HL-60/S4 treated with phorbol 12-myristate 13-acetate at 8.2 ng/mL for 4 days and 3 days (cell line): ENCODE results near the gene PPP1R3A.
"Not testable (repeated sequence)": the region's sequence is repeated elsewhere in the genome, so short reads cannot be mapped to it uniquely, and the experiment has no call there.

Experiments
- in situ Hi-C: fragments of 300-500 bp; cut with MboI; formaldehyde crosslinking; loops from 2 replicates; pipeline ENCODE4 v1.15.0; 2022; ENCODE audit warnings: low sequenced_read_pairs

Gene PPP1R3A

DNA sequence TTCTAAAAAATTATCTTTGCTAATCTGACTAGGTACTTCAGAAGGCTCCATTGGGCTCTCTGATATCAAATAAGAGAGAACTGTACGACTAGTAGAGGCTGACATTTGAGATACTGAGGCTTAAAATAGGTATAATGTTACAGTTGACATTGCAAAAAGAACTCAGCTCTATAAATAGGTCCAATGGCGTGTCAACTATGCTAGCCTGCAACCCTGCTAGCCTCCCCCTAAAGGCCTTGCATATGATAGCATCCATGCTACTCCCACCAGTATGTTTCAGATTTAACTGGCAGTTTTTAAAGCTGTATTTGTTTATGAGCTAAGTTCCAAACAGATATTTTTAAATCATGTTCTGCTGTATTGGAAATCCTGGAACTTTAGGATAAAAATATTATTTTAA is at the start of gene PPP1R3A:
TSS of gene PPP1R3A (minus strand) at position 64 of the 400 bp plus-strand sequence. CDS start at position 51, 13 bp downstream.
- in situ Hi-C loops, result no loop called here

- in situ Hi-C loops, result no loop called here
These were observed 44.5 kb upstream of the PPP1R3A start for GRCh38 chr7:113963356-113963755.

DNA sequence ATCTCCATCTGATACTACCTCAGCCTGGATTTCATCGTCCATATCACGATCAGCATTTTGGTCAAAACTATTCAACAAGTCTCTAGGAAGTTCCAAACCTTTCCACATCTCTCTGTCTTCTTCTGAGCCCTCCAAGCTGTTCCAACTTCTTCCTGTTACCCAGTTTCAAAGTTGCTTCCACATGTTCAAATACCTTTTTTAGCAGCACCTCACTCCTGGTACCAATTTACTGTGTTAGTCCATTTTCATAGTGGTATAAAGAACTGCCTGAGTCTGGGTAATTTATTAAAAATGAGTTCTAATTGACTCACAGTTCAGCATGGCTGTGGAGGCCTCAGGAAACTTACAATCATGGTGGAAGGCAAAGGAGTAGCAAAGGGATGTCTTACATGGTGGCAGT is 41.1 kb upstream of the PPP1R3A start:
- in situ Hi-C loops, result no loop called here

DNA sequence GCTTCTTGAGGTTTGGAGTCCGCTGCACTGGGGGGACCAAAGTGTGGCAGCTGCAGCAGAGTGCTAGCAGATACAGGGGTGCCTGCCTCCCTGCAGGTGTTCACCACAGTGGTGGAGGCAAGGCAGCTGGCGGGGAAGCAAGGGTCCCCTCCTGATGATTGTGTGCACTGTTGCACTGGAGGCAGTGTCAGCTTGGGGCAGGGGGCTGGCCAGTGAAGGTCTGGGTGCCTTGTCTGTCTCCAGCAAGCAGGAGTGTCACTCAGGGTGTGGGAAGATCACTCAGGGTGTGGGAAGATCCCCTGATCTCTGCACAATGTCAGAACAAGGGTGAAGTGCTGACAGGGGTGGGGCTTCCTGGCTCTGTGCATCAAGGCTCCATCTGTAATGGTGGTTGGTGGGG is 36.3 kb upstream of the PPP1R3A start:
- in situ Hi-C loops, result no loop called here

DNA sequence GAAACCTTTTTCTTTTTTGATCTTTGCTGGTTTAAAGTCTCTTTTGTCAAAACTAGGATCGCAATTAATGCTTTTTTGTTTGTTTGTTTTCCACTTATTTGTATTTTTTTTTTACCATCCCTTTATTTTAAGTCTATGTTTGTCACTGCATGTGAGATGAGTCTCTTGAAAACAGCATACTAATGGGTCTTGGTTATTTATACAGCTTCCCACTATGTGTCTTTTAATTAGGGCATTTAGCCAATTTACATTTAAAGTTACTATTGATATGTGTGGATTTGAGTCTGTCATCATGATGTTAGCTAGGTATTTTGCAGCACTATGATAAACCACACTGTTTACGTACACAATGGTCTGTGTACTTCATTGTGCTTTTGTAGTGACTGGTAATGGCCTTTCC is 34.7 kb upstream of the PPP1R3A start:
- in situ Hi-C loops, result no loop called here

GRCh38 chr7:113945018-113945938 is 26.5 kb upstream of the PPP1R3A start:
- in situ Hi-C loops, result no loop called here

GRCh38 chr7:113936982-113937381 is 18.2 kb upstream of the PPP1R3A start:
- in situ Hi-C loops, result no loop called here

DNA sequence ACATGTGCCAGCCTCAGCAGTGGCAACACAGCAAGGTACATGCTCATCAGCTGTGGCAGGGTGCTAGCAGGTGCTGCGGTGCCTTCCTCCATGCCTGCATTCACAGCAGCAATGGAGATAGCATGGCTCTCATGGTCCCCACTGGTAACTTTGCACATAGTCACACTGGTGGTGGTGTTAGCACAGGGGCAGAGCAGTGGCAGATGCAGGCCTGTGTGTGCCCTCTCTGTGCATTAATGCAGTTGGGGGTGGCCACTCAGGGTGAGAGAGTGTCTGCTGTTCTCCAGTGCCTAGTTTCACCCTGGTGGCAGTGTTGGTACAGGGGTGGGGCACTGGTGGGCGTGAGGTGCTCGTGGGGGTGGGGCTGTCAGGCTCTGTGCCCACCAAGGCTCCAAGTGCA is 17.7 kb upstream of the PPP1R3A start:
- in situ Hi-C loops, result no loop called here

GRCh38 chr7:113929389-113929788 is 10.6 kb upstream of the PPP1R3A start:
- in situ Hi-C loops, result not testable (repeated sequence)

GRCh38 chr7:113928112-113928511 is 9.3 kb upstream of the PPP1R3A start:
- in situ Hi-C loops, result no loop called here

- in situ Hi-C loops, result no loop called here
These were observed 3.2 kb upstream of the PPP1R3A start for GRCh38 chr7:113922049-113922448.

GRCh38 chr7:113921363-113921762 is 2.6 kb upstream of the PPP1R3A start:
- in situ Hi-C loops, result no loop called here

GRCh38 chr7:113917840-113918239 is 969 bp downstream of the PPP1R3A start:
- in situ Hi-C loops, result no loop called here

DNA sequence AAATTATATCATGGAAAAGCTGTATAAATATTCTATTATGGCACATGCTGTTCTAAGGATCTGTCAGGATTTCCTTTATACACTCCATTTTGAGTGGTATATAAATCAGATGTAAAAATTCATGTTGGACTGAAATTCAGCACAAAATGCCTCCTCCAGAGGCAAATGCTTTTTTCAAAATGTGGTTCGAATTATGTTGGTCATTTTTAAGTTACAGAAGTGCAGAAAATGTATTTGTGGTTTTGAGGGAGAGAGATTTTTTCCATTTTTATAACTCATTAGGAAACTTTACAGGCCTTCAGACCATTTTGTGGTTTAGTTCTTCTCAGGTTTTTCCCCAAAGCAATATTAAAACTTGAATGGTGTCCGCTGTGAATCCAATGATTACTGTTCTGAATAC is 2.9 kb downstream of the PPP1R3A start:
- in situ Hi-C loops, result no loop called here

DNA sequence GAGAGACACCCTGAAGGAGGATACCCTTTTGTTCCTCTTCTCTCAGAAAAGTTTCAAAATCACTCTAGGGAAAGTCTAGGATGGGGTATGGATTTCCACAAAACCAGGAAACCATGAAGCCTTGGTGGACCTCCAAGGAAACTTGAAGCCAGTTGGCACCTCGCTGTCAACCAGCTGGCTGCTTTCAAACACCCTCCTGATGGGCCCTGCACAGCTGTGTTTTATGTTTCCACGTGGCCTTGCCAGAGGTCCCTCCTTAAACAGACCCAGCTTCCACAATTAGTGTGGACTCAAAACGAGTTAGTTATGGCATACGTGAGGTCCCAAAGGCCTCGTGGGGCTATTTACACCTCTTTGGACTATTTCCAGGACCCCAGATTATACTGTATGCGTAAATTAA is 5.9 kb downstream of the PPP1R3A start:
- in situ Hi-C loops, result no loop called here

DNA sequence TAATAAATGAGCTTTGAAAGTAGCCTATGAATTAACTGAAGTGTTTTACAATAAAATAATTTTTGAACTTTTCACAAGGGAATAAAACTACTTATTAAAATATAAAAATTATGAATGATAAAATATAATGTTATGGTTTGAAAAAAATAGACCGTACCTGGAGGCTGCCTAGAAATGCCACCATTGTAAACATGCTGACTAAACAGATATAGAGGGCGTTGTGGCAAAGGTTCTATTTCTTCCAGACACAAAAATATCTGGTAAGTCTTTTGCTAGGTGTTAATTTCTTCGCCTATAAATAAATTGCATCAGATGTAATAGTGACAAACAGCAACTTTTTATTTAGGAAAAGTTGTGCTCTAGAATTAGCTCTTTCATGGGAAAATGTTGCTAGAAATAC is 11.2 kb downstream of the PPP1R3A start:
- in situ Hi-C loops, result no loop called here

DNA sequence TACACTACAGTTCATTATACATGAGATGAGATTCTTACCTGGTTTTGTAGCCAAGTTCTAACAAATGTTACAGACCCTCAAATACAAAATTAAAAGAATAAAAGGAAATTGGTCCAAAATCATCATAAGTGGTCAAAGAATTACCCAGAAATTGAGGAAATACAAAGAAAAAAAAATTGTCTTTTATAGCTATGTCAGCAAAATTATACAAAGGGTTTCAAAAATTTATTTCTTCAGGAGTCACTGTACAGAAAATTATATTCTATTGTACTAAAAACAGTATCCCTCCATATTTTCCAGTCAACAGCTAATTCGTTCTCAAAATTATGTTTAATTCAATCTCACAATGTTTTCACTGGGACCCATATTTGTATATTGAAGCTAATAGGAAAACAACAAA is 14.3 kb downstream of the PPP1R3A start:
- in situ Hi-C loops, result no loop called here

DNA sequence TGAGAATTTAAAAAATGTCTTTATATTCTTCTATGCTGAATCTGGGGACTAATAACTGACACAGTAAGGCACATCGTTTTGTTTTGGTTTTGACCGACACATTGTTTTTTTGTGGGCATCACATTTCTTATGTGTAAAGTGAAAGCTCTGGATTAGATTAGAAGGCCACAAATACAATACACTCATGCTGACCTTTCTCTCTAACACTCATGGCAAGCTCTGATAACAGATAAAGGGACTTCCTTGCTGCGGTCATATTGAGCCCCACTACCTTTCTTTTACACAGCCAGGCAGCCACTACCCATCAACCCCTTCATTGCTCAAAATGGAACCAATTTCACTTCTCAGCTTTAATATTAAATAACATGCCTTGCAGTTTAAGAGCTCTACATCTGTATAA is 26.0 kb downstream of the PPP1R3A start:
- in situ Hi-C loops, result no loop called here

GRCh38 chr7:113891828-113892227 is 27.0 kb downstream of the PPP1R3A start:
- in situ Hi-C loops, result no loop called here

- in situ Hi-C loops, result no loop called here
These were observed 27.8 kb downstream of the PPP1R3A start for GRCh38 chr7:113891031-113891350.

DNA sequence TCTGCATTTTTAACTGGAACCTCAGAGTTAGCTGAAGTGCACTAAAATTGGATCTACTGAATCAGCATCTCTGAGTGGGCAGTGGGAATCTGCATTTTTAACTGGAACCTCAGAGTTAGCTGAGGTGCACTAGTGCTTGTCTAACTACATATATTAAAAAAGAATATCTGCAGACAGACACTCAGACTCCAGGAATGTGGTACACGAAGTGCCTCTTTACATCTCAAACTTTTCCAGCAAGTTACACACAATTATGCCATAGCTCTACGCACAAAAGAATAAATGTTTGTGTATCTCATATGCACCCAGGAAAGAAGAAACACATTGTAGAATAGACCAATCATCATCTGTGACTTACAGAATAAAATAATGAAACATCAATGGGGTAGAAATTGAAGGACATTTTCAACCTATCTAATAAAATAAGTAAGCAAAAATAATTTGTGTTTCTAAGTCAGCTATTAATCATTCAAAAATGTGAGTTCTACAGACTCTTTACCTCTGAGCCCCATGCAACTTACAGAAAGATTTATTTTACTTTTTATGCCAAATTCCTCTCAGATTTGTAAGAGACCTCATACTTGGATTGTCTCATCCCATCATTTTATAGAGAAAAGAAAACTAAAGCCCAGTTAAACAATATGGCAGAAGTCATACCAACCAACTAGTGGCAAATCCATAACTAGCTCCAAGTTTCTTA is 28.3 kb downstream of the PPP1R3A start:
- in situ Hi-C loops, result no loop called here

DNA sequence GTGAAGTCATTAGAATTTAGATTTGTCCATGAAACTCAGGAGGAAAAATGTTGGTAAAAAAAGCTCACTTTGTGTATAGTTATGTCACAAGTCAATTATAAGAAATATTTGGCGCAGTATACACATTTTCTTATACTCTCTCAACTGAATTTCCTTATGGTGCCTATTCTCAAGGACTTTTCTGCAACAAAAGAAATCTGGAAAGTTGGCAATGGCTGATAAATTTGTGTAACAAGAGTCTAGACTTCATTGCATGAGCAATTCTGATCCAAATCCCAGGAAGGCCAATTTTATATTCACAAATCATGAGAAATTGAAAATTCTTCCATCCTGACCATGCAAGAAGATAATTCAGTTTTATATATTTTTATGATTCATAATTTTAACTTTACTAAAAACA is 35.7 kb downstream of the PPP1R3A start:
- in situ Hi-C loops, result no loop called here
